Measurements from ENCODE around the gene GTF2A2.

DNA sequence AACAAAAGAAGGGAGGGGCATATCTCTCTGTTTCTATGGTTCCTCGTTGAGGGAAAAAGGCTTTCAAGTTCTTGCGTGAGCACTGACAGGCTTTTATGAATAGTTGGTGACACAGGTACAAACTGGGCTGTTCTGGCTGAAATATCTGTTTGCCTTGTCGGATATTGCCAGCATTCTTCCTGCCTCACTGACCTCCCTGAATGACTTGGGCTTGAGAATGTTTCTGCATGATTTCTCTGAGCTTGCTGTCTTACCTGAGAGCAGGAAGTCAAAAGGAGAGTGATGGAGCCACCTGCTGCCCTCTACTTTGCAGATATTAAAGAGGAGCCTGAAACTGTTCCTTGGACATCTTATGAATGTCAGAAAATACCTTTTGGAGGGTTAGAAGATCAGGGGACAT, 40.9 kb downstream of the GTF2A2 start:
- no peak for TF ChIP-seq ZFX (IDR thresholded peaks at IDR 0.05)
- TF ChIP-seq, protein P1, sequence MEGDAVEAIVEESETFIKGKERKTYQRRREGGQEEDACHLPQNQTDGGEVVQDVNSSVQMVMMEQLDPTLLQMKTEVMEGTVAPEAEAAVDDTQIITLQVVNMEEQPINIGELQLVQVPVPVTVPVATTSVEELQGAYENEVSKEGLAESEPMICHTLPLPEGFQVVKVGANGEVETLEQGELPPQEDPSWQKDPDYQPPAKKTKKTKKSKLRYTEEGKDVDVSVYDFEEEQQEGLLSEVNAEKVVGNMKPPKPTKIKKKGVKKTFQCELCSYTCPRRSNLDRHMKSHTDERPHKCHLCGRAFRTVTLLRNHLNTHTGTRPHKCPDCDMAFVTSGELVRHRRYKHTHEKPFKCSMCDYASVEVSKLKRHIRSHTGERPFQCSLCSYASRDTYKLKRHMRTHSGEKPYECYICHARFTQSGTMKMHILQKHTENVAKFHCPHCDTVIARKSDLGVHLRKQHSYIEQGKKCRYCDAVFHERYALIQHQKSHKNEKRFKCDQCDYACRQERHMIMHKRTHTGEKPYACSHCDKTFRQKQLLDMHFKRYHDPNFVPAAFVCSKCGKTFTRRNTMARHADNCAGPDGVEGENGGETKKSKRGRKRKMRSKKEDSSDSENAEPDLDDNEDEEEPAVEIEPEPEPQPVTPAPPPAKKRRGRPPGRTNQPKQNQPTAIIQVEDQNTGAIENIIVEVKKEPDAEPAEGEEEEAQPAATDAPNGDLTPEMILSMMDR (IDR thresholded peaks at IDR 0.05 in 2 of 3, conservative IDR thresholded peaks at IDR 0.05 in 1 of 3; ENCODE audit: borderline replicate concordance in 1 of 3, insufficient read depth in 1 of 3, low read depth in 2 of 3, low read length in 2 of 3): peak in 1 of 3 experiments; percentile 40; a peak in 1 of 6 replicates
- TF ChIP-seq, protein P2, sequence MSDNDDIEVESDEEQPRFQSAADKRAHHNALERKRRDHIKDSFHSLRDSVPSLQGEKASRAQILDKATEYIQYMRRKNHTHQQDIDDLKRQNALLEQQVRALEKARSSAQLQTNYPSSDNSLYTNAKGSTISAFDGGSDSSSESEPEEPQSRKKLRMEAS (IDR thresholded peaks at IDR 0.05): no peak
- TF ChIP-seq EGR1 (IDR thresholded peaks at IDR 0.05; ENCODE audit: low read depth): no peak
- no peak for TF ChIP-seq POLR2A (IDR thresholded peaks at IDR 0.05; ENCODE audit: borderline replicate concordance, extremely low read depth, insufficient read depth, insufficient read length)
